Thoracic aorta (tissue), 2 donors: ENCODE results near the gene TOR1AIP2. TPM values are rescaled to one million over a fixed set of nuclear protein-coding genes. Genes with fewer than 3 reads are reported as not detected.

ENCODE experiments used
- ATAC-seq: fragments of 150-250 bp; one replicate; pipeline ENCODE4 v1.8.0; 2017; ENCODE audit warnings: low read depth; ENCODE audit not compliant: insufficient number of reproducible peaks, low FRiP score
- DNase-seq: peaks from one replicate; pipeline ENCODE4 v3.0.0-alpha.2; 2020; ENCODE audit warnings: low spot score
- H3K27ac ChIP-seq, 2 donors: fragments of 200-600 bp; sonication (generic); 1 replicate in 1 of 2; 2 replicates in 1 of 2; pipeline ENCODE4 v1.5.1; 2016; ENCODE audit warnings: mild to moderate bottlenecking in 2 of 2, moderate library complexity in 2 of 2
- H3K27me3 ChIP-seq: fragments of 200-600 bp; sonication (generic); replicated peaks from 2 replicates; pipeline ENCODE4 v1.6.0; 2016; ENCODE audit warnings: mild to moderate bottlenecking; ENCODE audit not compliant: insufficient read depth
- H3K36me3 ChIP-seq: fragments of 200-600 bp; sonication (generic); one replicate; pipeline ENCODE4 v1.5.1; 2016
- H3K4me1 ChIP-seq, 2 donors: fragments of 200-600 bp; sonication (generic); 1 replicate in 1 of 2; 2 replicates in 1 of 2; pipeline versions ENCODE4 v1.5.1 to v1.6.0; 2016; ENCODE audit warnings: low read depth in 2 of 2, mild to moderate bottlenecking in 1 of 2; ENCODE audit not compliant: control insufficient read depth in 1 of 2
- H3K4me3 ChIP-seq: fragments of 200-600 bp; sonication (generic); 2 replicates; pipeline ENCODE4 v1.5.1; 2016; ENCODE audit warnings: mild to moderate bottlenecking
- H3K9me3 ChIP-seq: fragments of 200-600 bp; sonication (generic); 2 replicates; pipeline ENCODE4 v1.5.1; 2016
- total RNA-seq, 2 donors: library from RNA; depleted of rRNA; stranded (reverse); fragments of >200 nt; gene quantifications; one replicate each; pipeline versions ENCODE4 v1.1.0 to v1.2.3, GENCODE V29; 2016
- TF ChIP-seq, protein P1 (sequence below): fragments of 200-600 bp; sonication (generic); IDR thresholded peaks from one replicate; pipeline ENCODE4 v1.5.1; 2019; ENCODE audit warnings: antibody characterized with exemption

The TOR1AIP2 gene
- total RNA-seq: 10 to 100 TPM; 45.9 to 74.1 TPM

DNA sequence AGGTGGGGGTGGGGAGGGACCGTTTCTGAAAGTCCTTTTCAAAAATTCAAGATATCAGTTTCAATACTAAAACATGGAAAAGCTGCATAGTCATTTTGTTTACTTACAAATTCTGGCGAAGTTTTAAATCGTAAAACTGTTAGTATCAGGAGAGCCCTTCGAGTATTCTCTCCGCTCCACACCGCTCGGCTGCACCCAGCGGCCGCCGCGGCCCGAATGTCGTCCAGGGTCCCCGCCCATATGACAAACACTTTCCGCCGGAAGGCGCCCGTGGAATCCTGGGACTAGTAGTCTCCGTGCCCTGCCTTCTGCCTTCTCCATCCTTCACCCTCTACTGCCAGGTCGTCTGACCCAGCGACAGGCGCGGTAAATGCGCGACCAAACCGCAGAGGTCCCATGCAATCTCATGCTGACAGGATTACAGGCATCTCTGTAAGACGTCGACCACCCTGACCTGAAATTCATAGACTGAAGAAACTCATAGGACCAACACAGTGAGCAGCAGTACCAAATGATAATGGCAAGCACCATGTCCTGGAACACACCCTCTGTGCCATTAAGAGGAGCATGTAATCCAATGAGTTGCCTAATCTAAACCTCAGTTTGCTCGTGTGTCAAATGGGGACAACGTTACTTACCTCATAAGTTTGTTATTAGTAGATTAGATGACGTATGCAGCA, at the start of gene TOR1AIP2:
Gene TOR1AIP2, minus strand, starts transcription at position 218 of the 680 bp plus-strand sequence. CDS start 25,138 bp downstream, outside the sequence.
- Histone ChIP-seq H3K27ac (peak within 1 kb of the TSS; percentile 8 to 37), H3K4me3 (peak within 1 kb of the TSS; percentile 91), H3K9me3 (no peaks in the 10 kb centered on the region), H3K27me3 (no peaks in the 10 kb centered on the region), H3K36me3 (peaks cover 9% of the 10 kb centered on the region), H3K4me1 (peaks cover 28 to 47% of the 10 kb centered on the region in 2 donors)
- ATAC-seq (no peak), DNase-seq (peak; percentile 72)
- TF ChIP-seq, protein P1, sequence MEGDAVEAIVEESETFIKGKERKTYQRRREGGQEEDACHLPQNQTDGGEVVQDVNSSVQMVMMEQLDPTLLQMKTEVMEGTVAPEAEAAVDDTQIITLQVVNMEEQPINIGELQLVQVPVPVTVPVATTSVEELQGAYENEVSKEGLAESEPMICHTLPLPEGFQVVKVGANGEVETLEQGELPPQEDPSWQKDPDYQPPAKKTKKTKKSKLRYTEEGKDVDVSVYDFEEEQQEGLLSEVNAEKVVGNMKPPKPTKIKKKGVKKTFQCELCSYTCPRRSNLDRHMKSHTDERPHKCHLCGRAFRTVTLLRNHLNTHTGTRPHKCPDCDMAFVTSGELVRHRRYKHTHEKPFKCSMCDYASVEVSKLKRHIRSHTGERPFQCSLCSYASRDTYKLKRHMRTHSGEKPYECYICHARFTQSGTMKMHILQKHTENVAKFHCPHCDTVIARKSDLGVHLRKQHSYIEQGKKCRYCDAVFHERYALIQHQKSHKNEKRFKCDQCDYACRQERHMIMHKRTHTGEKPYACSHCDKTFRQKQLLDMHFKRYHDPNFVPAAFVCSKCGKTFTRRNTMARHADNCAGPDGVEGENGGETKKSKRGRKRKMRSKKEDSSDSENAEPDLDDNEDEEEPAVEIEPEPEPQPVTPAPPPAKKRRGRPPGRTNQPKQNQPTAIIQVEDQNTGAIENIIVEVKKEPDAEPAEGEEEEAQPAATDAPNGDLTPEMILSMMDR: no peak

DNA sequence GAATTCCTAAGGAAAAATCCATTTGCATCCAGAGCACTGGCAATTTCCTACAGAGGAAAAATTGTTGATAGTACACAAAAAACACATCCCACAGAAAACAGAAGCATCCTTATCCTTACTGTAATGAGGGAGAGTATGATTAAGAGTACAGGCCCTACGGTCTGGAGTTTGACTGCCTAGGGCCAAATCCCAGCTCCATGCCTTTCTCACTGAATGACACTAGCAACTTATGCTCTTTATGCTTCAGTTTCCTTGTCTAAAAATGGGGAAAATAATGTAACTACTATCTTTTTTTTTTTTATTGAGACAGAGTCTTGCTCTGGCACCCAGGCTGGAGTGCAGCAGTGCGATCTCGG, 49.2 kb upstream of the TOR1AIP2 start:
- Histone ChIP-seq H3K27me3 (no peaks in the 10 kb centered on the region), H3K9me3 (no peaks in the 10 kb centered on the region), H3K4me3 (no peak overlapping the region), H3K27ac (no peak overlapping the region), H3K36me3 (no peaks in the 10 kb centered on the region), H3K4me1 (peaks cover 13 to 25% of the 10 kb centered on the region in 2 donors)
- TF ChIP-seq, protein P1: no peak
- DNase-seq (no peak), ATAC-seq (no peak)

DNA sequence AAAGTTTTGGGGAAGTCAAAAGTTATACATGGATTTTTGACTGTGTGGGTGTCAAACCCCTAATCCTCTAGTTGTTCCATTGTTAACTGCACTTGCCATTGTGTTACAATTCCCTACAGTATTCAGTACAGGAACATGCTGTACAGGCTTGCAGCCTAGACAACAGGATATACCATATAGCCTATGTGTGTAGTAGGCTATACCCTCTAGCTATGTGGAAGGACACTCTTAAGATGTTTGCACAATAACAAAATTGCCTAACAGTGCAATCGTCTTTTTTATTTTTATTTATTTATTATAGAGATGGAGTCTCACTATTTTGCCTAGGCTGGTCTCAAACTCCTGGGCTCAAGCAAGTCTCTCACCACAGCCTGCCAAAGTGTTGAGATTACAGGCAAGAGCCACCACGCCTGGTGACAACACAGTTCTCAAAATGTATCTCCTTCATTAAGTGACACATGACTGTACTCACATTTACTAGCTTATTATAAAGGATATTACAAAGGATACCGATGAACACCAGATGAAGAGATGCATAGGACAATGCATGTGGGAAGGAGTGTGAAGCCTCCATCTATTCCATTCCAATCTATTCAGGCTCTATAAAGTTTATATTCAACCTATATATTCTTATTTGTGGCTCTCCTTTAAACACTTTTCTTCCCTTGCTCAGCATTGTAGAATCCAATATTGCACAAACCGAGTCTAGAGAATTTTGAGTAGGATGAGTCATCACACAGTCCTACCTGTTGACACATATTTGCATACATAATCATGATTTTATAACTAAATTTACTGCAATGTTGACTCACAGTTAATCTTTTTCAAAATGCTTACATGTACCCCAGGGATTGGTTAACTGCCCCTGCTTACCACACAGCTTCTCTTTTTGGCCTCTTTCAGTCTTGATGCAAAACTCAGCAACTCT, 48.6 kb upstream of the TOR1AIP2 start:
- no peak overlapping the region for H3K27ac ChIP-seq
- H3K36me3 ChIP-seq: peaks cover 3% of the 10 kb centered on the region
- H3K4me1 ChIP-seq: peaks cover 8 to 18% of the 10 kb centered on the region in 2 donors
- H3K4me3 ChIP-seq: no peak overlapping the region
- DNase-seq: no peak
- ATAC-seq: no peak
- TF ChIP-seq, protein P1: no peak
- H3K27me3 ChIP-seq: no peaks in the 10 kb centered on the region
- H3K9me3 ChIP-seq: no peaks in the 10 kb centered on the region

- no peak for ATAC-seq
- peaks cover 6 to 11% of the 10 kb centered on the region in 2 donors for H3K4me1 ChIP-seq
Observed at GRCh38 chr1:179925302-179925701, 47.7 kb upstream of the TOR1AIP2 start.

More at GRCh38 chr1:179925302-179925701, 47.7 kb upstream of the TOR1AIP2 start:
- Histone ChIP-seq H3K27ac (no peak overlapping the region), H3K27me3 (no peaks in the 10 kb centered on the region), H3K4me3 (no peak overlapping the region), H3K36me3 (peaks cover 4% of the 10 kb centered on the region), H3K9me3 (no peaks in the 10 kb centered on the region)
- no peak for DNase-seq
- TF ChIP-seq, protein P1: no peak
